Measurements from ENCODE around the gene NR6A1.

The NR6A1 gene

DNA sequence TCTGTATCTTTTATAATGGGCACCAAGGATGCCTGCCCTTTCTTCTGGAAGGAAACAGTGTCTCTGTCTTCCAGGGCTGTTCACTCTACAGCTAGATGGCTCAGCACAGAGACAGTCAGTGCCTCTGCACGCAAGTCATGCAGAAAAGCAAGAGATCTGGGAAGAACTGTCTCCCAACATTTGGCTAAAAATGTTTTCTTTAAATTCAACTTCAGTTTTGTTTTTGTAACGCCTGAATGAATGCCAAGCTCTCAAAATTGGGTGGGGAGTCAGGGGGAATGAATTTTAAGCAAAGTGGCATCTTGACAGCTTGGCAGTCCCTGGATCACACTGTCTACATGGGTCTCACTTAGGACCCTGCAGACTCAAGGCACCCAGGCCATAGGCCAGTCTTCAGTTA lies 18.4 kb upstream of the NR6A1 start:
- H3K4me2 ChIP-seq: no peak overlapping the region
- TF ChIP-seq, protein P1, sequence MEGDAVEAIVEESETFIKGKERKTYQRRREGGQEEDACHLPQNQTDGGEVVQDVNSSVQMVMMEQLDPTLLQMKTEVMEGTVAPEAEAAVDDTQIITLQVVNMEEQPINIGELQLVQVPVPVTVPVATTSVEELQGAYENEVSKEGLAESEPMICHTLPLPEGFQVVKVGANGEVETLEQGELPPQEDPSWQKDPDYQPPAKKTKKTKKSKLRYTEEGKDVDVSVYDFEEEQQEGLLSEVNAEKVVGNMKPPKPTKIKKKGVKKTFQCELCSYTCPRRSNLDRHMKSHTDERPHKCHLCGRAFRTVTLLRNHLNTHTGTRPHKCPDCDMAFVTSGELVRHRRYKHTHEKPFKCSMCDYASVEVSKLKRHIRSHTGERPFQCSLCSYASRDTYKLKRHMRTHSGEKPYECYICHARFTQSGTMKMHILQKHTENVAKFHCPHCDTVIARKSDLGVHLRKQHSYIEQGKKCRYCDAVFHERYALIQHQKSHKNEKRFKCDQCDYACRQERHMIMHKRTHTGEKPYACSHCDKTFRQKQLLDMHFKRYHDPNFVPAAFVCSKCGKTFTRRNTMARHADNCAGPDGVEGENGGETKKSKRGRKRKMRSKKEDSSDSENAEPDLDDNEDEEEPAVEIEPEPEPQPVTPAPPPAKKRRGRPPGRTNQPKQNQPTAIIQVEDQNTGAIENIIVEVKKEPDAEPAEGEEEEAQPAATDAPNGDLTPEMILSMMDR (conservative IDR thresholded peaks at IDR 0.05; ENCODE audit: low read depth, low read length): no peak
- H2AFZ ChIP-seq (ENCODE audit: low read depth): no peak overlapping the region

DNA sequence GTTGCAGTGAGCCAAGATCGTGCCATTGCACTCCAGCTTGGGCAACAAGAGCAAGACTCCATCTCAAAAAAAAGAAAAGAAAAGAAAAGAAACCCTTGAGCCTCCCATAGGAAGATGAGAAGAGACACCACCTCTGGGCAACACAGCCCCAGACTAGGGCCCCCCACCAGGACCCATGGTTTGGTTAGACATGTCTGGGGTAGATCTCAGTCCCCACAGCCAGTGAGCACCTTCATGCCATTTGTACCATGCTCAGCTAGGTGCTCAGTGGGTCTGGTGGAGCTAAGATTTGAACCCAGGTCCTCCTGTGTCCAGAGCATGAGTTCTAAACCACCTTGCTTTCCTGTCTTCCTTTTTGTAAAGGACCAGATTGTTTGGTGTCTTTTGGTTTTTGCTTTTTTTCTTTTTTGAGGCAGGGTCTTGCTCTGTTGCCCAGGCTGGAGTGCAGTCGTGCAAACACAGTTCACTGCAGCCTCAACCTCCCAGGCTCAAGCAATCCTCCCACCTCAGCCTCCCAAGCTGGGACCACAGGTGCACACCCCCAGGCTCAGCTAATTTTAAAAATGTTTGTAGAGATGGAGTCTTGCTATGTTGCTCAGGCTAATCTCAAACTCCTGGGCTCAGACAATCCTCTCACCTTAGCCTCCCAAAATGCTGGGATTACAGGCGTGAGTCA lies 17.6 kb upstream of the NR6A1 start:
- Histone ChIP-seq H3K4me3 (IDR thresholded peaks at IDR 0.05; ENCODE audit: insufficient read depth, low read depth, low read length) (no peak overlapping the region), H3K9ac (no peak overlapping the region), H3K27me3 (ENCODE audit: insufficient read depth, low read depth) (no peaks in the 10 kb centered on the region), H3K36me3 (ENCODE audit: insufficient read depth) (no peaks in the 10 kb centered on the region), H2AFZ (ENCODE audit: low read depth) (no peak overlapping the region), H3K27ac (no peak overlapping the region), H3K4me2 (no peak overlapping the region), H4K20me1 (ENCODE audit: insufficient read depth) (no peaks in the 10 kb centered on the region), H3K4me1 (ENCODE audit: low read depth, poor library complexity, severe bottlenecking) (no peaks in the 10 kb centered on the region), H3K79me2 (ENCODE audit: insufficient read depth, low read depth) (no peaks in the 10 kb centered on the region)
- TF ChIP-seq, protein P1 (conservative IDR thresholded peaks at IDR 0.05; ENCODE audit: low read depth, low read length): no peak

More for the DNA sequence above, 18.4 kb upstream of the NR6A1 start:
- Histone ChIP-seq H3K79me2 (ENCODE audit: insufficient read depth, low read depth) (no peaks in the 10 kb centered on the region), H3K27ac (no peak overlapping the region), H3K4me3 (IDR thresholded peaks at IDR 0.05; ENCODE audit: insufficient read depth, low read depth, low read length) (no peak overlapping the region), H3K27me3 (ENCODE audit: insufficient read depth, low read depth) (no peaks in the 10 kb centered on the region), H4K20me1 (ENCODE audit: insufficient read depth) (no peaks in the 10 kb centered on the region), H3K4me1 (ENCODE audit: low read depth, poor library complexity, severe bottlenecking) (no peaks in the 10 kb centered on the region), H3K36me3 (ENCODE audit: insufficient read depth) (no peaks in the 10 kb centered on the region), H3K9ac (no peak overlapping the region)

DNA sequence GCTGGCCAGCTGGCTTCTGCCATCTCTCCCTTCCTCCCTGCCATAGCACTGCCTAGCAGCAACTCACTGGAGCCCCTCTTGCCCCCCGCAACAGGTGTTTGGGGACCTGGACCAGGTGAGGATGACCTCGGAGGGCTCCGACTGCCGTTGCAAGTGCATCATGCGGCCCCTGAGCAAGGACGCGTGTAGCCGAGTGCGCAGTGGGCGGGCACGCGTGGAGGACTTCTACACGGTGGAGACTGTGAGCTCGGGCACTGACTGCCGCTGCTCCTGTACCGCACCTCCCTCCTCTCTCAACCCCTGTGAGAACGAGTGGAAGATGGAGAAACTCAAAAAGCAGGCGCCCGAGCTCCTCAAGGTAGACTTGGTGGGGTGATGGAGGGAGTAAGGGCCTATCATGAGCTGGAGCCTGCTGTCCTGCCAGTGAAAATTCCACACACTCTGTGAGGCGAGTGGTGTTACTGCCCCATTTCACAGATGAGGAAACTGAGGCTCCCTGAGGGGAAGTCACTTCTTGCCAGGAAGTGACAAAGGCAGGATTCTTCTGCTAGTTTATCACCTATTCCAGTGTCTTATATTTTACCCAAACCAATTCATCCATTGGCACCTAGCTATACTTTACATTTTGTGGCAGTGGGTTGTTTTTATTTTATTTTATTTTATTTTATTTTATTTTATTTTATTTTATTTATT lies 15.9 kb upstream of the NR6A1 start:
- no peaks in the 10 kb centered on the region for H4K20me1 ChIP-seq (ENCODE audit: insufficient read depth)
- H3K4me1 ChIP-seq (ENCODE audit: low read depth, poor library complexity, severe bottlenecking): no peaks in the 10 kb centered on the region
- H3K4me2 ChIP-seq: no peak overlapping the region
- TF ChIP-seq, protein P1 (conservative IDR thresholded peaks at IDR 0.05; ENCODE audit: low read depth, low read length): no peak
- no peak overlapping the region for H3K9ac ChIP-seq
- no peaks in the 10 kb centered on the region for H3K36me3 ChIP-seq (ENCODE audit: insufficient read depth)
- no peak overlapping the region for H3K27ac ChIP-seq
- no peak overlapping the region for H3K4me3 ChIP-seq (IDR thresholded peaks at IDR 0.05; ENCODE audit: insufficient read depth, low read depth, low read length)
- H3K27me3 ChIP-seq (ENCODE audit: insufficient read depth, low read depth): no peaks in the 10 kb centered on the region
- H3K79me2 ChIP-seq (ENCODE audit: insufficient read depth, low read depth): no peaks in the 10 kb centered on the region
- no peak overlapping the region for H2AFZ ChIP-seq (ENCODE audit: low read depth)

DNA sequence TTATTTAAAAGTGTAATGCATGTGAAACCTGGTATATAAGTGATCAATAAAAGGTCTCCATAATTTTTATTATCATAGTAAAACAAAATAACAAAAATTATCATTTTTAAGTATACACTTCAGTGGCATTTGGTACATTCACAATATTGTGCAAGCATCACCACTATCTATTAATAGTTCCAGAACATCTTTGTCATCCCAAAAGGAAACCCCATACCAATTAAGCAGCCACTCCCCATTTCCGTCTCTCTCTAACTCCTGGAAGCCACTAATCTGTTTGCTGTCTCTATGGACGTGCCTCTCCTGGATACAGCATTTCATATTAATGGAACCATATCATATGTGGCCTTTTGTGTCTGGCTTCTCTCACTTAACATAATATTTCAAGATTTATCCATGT lies 13.4 kb upstream of the NR6A1 start:
- no peak overlapping the region for H3K9ac ChIP-seq
- no peaks in the 10 kb centered on the region for H3K27me3 ChIP-seq (ENCODE audit: insufficient read depth, low read depth)
- H3K4me2 ChIP-seq: no peak overlapping the region
- no peak overlapping the region for H3K27ac ChIP-seq
- H3K36me3 ChIP-seq (ENCODE audit: insufficient read depth): no peaks in the 10 kb centered on the region
- no peaks in the 10 kb centered on the region for H3K79me2 ChIP-seq (ENCODE audit: insufficient read depth, low read depth)
- H3K4me3 ChIP-seq (IDR thresholded peaks at IDR 0.05; ENCODE audit: insufficient read depth, low read depth, low read length): no peak overlapping the region
- TF ChIP-seq, protein P1 (conservative IDR thresholded peaks at IDR 0.05; ENCODE audit: low read depth, low read length): no peak
- H3K4me1 ChIP-seq (ENCODE audit: low read depth, poor library complexity, severe bottlenecking): no peaks in the 10 kb centered on the region
- no peak overlapping the region for H2AFZ ChIP-seq (ENCODE audit: low read depth)
- no peaks in the 10 kb centered on the region for H4K20me1 ChIP-seq (ENCODE audit: insufficient read depth)

Data from KMS-11 (cell line).